GM12892 (cell line): ENCODE data around the gene COX19.

ENCODE experiments used
- POLR2A ChIP-seq: IDR thresholded peaks from 2 replicates; pipeline ENCODE4 v1.6.1; 2011; ENCODE audit warnings: low read depth, low read length, control low read depth
- POLR2AphosphoS5 ChIP-seq: IDR thresholded peaks from 2 replicates; pipeline ENCODE4 v1.6.1; 2011; ENCODE audit warnings: low read depth, low read length, control low read depth
- TAF1 ChIP-seq: IDR thresholded peaks from 2 replicates; pipeline ENCODE4 v1.6.1; 2011; ENCODE audit warnings: low read depth, mild to moderate bottlenecking, control low read depth, low read length, borderline replicate concordance

DNA sequence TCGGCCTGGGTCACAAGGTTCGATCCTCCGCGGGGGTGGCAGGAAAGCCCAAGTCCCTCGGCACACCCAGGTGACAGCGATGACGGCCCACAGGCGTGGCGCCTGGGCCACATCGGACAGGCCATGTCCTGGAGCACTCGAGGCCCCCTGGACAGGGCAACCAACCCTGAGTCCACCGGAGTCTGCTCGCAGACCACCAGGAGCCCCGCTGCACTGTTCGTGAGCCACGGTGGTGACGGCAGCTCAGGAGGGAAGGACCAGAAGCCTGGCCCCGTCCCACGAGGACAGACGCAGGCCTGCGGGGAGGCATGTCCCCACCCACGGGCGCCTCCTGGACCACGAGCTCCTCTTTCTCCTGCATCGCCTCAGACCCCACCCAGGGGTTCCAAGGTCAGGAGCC, 46.6 kb upstream of the COX19 start:
- no peak for TF ChIP-seq POLR2A
- no peak for TF ChIP-seq POLR2AphosphoS5
- TF ChIP-seq TAF1: no peak
